ENCODE data around the gene EI24. TPM values are rescaled to one million over a fixed set of nuclear protein-coding genes. Genes with fewer than 3 reads are reported as not detected.

Gene EI24
- total and polyA plus RNA-seq, 2 donors (not counting 1 experiment from before 2014, with no cell fraction given), result 12.9 to 21.9 TPM

- TF ChIP-seq CTCF (IDR thresholded peaks at IDR 0.05) (no peak), EZH2 (IDR thresholded peaks at IDR 0.05; ENCODE audit: borderline replicate concordance, insufficient read depth, low read depth, low read length, poor library complexity, severe bottlenecking) (no peak)
- H3K9ac ChIP-seq (ENCODE audit: low read length), result no peak overlapping the region
- no peak overlapping the region for H3K4me2 ChIP-seq (replicated peaks; ENCODE audit: low read depth, low read length, poor library complexity, severe bottlenecking)
- WGBS (ENCODE audit: insufficient coverage), result no CpG with 5 or more reads among the region's 2 CpGs
- intact Hi-C loops (cut with micrococcal nuclease), result no loop called here
- ATAC-seq (ENCODE audit: low read depth), result no peak
- no peaks in the 10 kb centered on the region for H3K27me3 ChIP-seq (replicated peaks in 1 of 4; ENCODE audit: control extremely low read depth in 1 of 4, control insufficient read depth in 3 of 4, insufficient read depth in 4 of 4, low read length in 3 of 4)
- no peak overlapping the region for H2AFZ ChIP-seq (ENCODE audit: insufficient read depth, low read depth, low read length, poor library complexity, severe bottlenecking)
- no peak for DNase-seq
- no peaks in the 10 kb centered on the region for H3K9me3 ChIP-seq (ENCODE audit: control extremely low read depth in 1 of 3, control insufficient read depth in 2 of 3, insufficient read depth in 1 of 3, low read length in 2 of 3)
- CTCF ChIA-PET, result no interaction called here
- H3K36me3 ChIP-seq (replicated peaks in 1 of 2; ENCODE audit: control extremely low read depth in 1 of 2, control insufficient read depth in 1 of 2, extremely low read depth in 1 of 2, insufficient read depth in 2 of 2, low read length in 1 of 2), result peaks cover 7 to 80% of the 10 kb centered on the region in 2 experiments
- no peaks in the 10 kb centered on the region for H3K79me2 ChIP-seq (ENCODE audit: control insufficient read depth, insufficient read depth, low read length)
- Mint-ChIP-seq H3K4me3 (no peak overlapping the region), H3K27ac (no peak overlapping the region), H3K4me1 (no peaks in the 10 kb centered on the region), H3K27me3 (no peaks in the 10 kb centered on the region), H3K9me3 (ENCODE audit: insufficient read depth) (no peaks in the 10 kb centered on the region)
- no peaks in the 10 kb centered on the region for H3K4me1 ChIP-seq (ENCODE audit: control insufficient read depth in 2 of 2, insufficient read depth in 2 of 2, low read length in 2 of 2)
- H4K20me1 ChIP-seq (ENCODE audit: control insufficient read depth, insufficient read depth, low read length, poor library complexity, severe bottlenecking), result no peaks in the 10 kb centered on the region
- no peak overlapping the region for H3K27ac ChIP-seq (ENCODE audit: low read length in 2 of 2)
- H3K4me3 ChIP-seq (ENCODE audit: control extremely low read depth in 1 of 5, extremely low read depth in 1 of 5, insufficient read depth in 1 of 5, low read depth in 2 of 5, low read length in 4 of 5), result no peak overlapping the region
- POLR2A ChIA-PET, result no interaction called here
Observed at GRCh38 chr11:125578783-125579182, 9.5 kb downstream of the EI24 start.

DNA sequence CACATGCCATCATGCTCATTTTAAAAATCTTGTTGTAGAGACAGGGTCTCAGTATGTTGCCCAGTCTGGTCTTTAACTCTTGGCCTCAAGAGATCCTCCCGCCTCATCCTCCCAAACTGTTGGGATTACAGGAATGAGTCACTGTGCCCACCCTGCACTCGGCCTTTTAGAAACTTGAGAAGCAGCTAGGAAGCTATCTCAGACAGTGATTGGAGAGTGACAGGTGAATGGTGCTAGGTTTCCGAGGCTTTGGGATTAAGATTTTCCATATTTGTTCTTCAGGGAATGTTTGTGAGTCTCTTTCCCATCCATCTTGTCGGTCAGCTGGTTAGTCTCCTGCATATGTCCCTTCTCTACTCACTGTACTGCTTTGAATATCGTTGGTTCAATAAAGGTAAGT is 10.5 kb downstream of the EI24 start:
- Mint-ChIP-seq H3K4me3 (no peak overlapping the region), H3K27me3 (no peaks in the 10 kb centered on the region), H3K9me3 (ENCODE audit: insufficient read depth) (no peaks in the 10 kb centered on the region), H3K4me1 (no peaks in the 10 kb centered on the region), H3K27ac (no peak overlapping the region)
- no peak overlapping the region for H3K27ac ChIP-seq (ENCODE audit: low read length in 2 of 2)
- ChIA-PET CTCF (no interaction called here), POLR2A (no interaction called here)
- H3K4me1 ChIP-seq (ENCODE audit: control insufficient read depth in 2 of 2, insufficient read depth in 2 of 2, low read length in 2 of 2), result no peaks in the 10 kb centered on the region
- no peak overlapping the region for H3K4me3 ChIP-seq (ENCODE audit: control extremely low read depth in 1 of 5, extremely low read depth in 1 of 5, insufficient read depth in 1 of 5, low read depth in 2 of 5, low read length in 4 of 5)
- intact Hi-C loops (cut with micrococcal nuclease), result no loop called here
- ATAC-seq (ENCODE audit: low read depth) (no peak), DNase-seq (no peak)
- no peak overlapping the region for H3K9ac ChIP-seq (ENCODE audit: low read length)
- H4K20me1 ChIP-seq (ENCODE audit: control insufficient read depth, insufficient read depth, low read length, poor library complexity, severe bottlenecking), result no peaks in the 10 kb centered on the region
- H2AFZ ChIP-seq (ENCODE audit: insufficient read depth, low read depth, low read length, poor library complexity, severe bottlenecking), result no peak overlapping the region
- WGBS (ENCODE audit: insufficient coverage), result 100% methylated on average over 2 of the region's 5 CpGs
- no peaks in the 10 kb centered on the region for H3K79me2 ChIP-seq (ENCODE audit: control insufficient read depth, insufficient read depth, low read length)
- H3K36me3 ChIP-seq (replicated peaks in 1 of 2; ENCODE audit: control extremely low read depth in 1 of 2, control insufficient read depth in 1 of 2, extremely low read depth in 1 of 2, insufficient read depth in 2 of 2, low read length in 1 of 2), result peaks cover 4 to 83% of the 10 kb centered on the region in 2 experiments
- no peak for TF ChIP-seq CTCF (IDR thresholded peaks at IDR 0.05)
- H3K27me3 ChIP-seq (replicated peaks in 1 of 4; ENCODE audit: control extremely low read depth in 1 of 4, control insufficient read depth in 3 of 4, insufficient read depth in 4 of 4, low read length in 3 of 4), result no peaks in the 10 kb centered on the region
- H3K4me2 ChIP-seq (replicated peaks; ENCODE audit: low read depth, low read length, poor library complexity, severe bottlenecking), result no peak overlapping the region
- no peaks in the 10 kb centered on the region for H3K9me3 ChIP-seq (ENCODE audit: control extremely low read depth in 1 of 3, control insufficient read depth in 2 of 3, insufficient read depth in 1 of 3, low read length in 2 of 3)
